Stomach (tissue), 9 donors: ENCODE results near the gene RANBP17. TPM values are rescaled to one million over a fixed set of nuclear protein-coding genes. Genes with fewer than 3 reads are reported as not detected.

ENCODE experiments used
- DNase-seq, 2 donors: peaks; one replicate each; pipeline versions ENCODE4 v3.0.0 to v3.0.0-alpha.2; 2013 to 2019
- H3K27ac ChIP-seq, 5 donors: fragments of 200-600 bp in 4 of 5; sonication (generic) in 4 of 5; one replicate each; pipeline ENCODE4 v1.5.1; 2013 to 2019; ENCODE audit warnings: mild to moderate bottlenecking in 1 of 5, moderate library complexity in 1 of 5
- H3K27me3 ChIP-seq, 3 donors: fragments of 200-600 bp; sonication (generic); one replicate each; pipeline ENCODE4 v1.5.1; 2017 to 2019; ENCODE audit warnings: mixed run types in 1 of 3
- H3K36me3 ChIP-seq, 4 donors: fragments of 200-600 bp; sonication (generic); 1 replicate in 3 of 4; 2 replicates in 1 of 4; pipeline ENCODE4 v1.5.1; 2016 to 2019
- H3K4me1 ChIP-seq, 4 donors: fragments of 200-600 bp; sonication (generic); one replicate each; pipeline ENCODE4 v1.5.1; 2016 to 2019
- H3K4me3 ChIP-seq, 4 donors: fragments of 200-600 bp; sonication (generic) in 3 of 4; one replicate each; pipeline ENCODE4 v1.5.1; 2016 to 2019; ENCODE audit warnings: mild to moderate bottlenecking in 1 of 4
- H3K9me3 ChIP-seq, 4 donors: fragments of 200-600 bp; sonication (generic); one replicate each; pipeline ENCODE4 v1.5.1; 2016 to 2019
- EP300 ChIP-seq: sonication (generic); formaldehyde crosslinking; IDR thresholded peaks from one replicate; pipeline ENCODE4 v1.6.1; 2017; ENCODE audit warnings: antibody characterized with exemption
- POLR2A ChIP-seq, 4 donors: fragments of 450-650 bp; IDR thresholded peaks; one replicate each; pipeline ENCODE4 v1.6.1; 2016; ENCODE audit warnings: antibody characterized with exemption in 4 of 4, control low read depth in 2 of 4, mild to moderate bottlenecking in 1 of 4, moderate library complexity in 1 of 4
- POLR2AphosphoS5 ChIP-seq, 3 donors: sonication (generic); formaldehyde crosslinking; IDR thresholded peaks; one replicate each; pipeline ENCODE4 v1.6.1; 2016; ENCODE audit warnings: antibody characterized with exemption in 3 of 3
- WGBS, 5 donors: extraction: QIAGEN DNeasy Blood & Tissue Kit in 3 of 5; methylation state at CpG; one replicate each; pipeline versions ENCODE4 v1.1.5 to v1.1.7; 2013 to 2018; 5-methylcytosine and 5-hydroxymethylcytosine counted together
- intact Hi-C: fragments of 100-400 bp; cut with DNase I; formaldehyde crosslinking; loops from one replicate; pipeline ENCODE4 v1.15.1; 2023; ENCODE audit warnings: low total_unique reads
- polyA plus RNA-seq, 3 donors: library from polyadenylated mRNA; stranded (reverse); fragments of 200-250 nt; gene quantifications; one replicate each; pipeline ENCODE4 v1.2.3, GENCODE V29; 2013
- total RNA-seq, 5 donors: library from RNA; depleted of rRNA; stranded (reverse); fragments of >200 nt; gene quantifications; one replicate each; pipeline versions ENCODE4 v1.1.0 to v1.2.3, GENCODE V29; 2014 to 2016
- TF ChIP-seq, protein P1 (sequence below), 7 experiments: fragments of 450-650 bp in 4 of 7; fragments of 200-600 bp in 3 of 7; sonication (generic) in 3 of 7; IDR thresholded peaks; one replicate each; pipeline ENCODE4 v1.5.1; 2016 to 2019; ENCODE audit warnings: antibody characterized with exemption in 7 of 7, control low read depth in 2 of 7, mild to moderate bottlenecking in 1 of 7
- donor health status: healthy with polysubstance abuse.
- donor health status: Bipolar disorder and iron deficiency.
- donor health status: healthy.

Gene RANBP17
- total and polyA plus RNA-seq, 8 donors = 1.4 to 75.6 (median 10.5) TPM

GRCh38 chr5:171093598-171093997, 231.8 kb downstream of the RANBP17 start:
- peaks cover 0 to 16% (median 0%) of the 10 kb centered on the region in 4 donors for H3K9me3 ChIP-seq
- H3K36me3 ChIP-seq = no peaks in the 10 kb centered on the region
- no peaks in the 10 kb centered on the region for H3K27me3 ChIP-seq
- intact Hi-C loops = no loop called here
- H3K4me1 ChIP-seq = no peaks in the 10 kb centered on the region
- TF ChIP-seq, protein P1, sequence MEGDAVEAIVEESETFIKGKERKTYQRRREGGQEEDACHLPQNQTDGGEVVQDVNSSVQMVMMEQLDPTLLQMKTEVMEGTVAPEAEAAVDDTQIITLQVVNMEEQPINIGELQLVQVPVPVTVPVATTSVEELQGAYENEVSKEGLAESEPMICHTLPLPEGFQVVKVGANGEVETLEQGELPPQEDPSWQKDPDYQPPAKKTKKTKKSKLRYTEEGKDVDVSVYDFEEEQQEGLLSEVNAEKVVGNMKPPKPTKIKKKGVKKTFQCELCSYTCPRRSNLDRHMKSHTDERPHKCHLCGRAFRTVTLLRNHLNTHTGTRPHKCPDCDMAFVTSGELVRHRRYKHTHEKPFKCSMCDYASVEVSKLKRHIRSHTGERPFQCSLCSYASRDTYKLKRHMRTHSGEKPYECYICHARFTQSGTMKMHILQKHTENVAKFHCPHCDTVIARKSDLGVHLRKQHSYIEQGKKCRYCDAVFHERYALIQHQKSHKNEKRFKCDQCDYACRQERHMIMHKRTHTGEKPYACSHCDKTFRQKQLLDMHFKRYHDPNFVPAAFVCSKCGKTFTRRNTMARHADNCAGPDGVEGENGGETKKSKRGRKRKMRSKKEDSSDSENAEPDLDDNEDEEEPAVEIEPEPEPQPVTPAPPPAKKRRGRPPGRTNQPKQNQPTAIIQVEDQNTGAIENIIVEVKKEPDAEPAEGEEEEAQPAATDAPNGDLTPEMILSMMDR (IDR thresholded peaks at IDR 0.05) = no peak
- TF ChIP-seq POLR2A (IDR thresholded peaks at IDR 0.05) = no peak
- TF ChIP-seq EP300 = no peak
- TF ChIP-seq POLR2AphosphoS5 (IDR thresholded peaks at IDR 0.05) = no peak
- H3K4me3 ChIP-seq = no peak overlapping the region
- DNase-seq = no peak
- no peak overlapping the region for H3K27ac ChIP-seq

DNA sequence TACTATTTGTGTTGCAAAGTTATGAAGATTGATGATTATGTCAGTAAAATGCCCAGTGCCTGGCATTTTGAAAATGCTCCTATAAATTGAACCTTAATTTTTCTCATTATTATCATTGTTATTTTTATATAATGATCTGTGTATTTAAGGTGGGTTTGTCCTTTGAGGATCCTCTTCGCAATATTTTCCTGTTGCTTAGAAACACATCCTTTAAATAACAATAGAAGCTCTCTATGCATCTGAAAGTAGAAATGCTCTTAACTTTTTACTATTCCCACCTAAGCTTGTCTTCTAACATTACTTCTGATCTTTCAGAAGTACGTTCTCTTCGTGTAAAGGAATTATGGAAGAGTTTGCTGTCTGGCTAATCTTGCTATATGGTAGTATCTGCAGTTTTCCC, 232.5 kb downstream of the RANBP17 start:
- TF ChIP-seq POLR2A (IDR thresholded peaks at IDR 0.05) = no peak
- TF ChIP-seq POLR2AphosphoS5 (IDR thresholded peaks at IDR 0.05) = no peak
- TF ChIP-seq EP300 = no peak
- TF ChIP-seq, protein P1 (IDR thresholded peaks at IDR 0.05) = no peak
- 79 to 88% (median 84%) methylated on average over 3 of the region's 3 CpGs for WGBS, 5 donors
- no peaks in the 10 kb centered on the region for H3K36me3 ChIP-seq
- H3K4me1 ChIP-seq = no peaks in the 10 kb centered on the region
- no peak overlapping the region for H3K4me3 ChIP-seq
- DNase-seq = no peak
- no peak overlapping the region for H3K27ac ChIP-seq
- peaks cover 0 to 16% (median 0%) of the 10 kb centered on the region in 4 donors for H3K9me3 ChIP-seq
- intact Hi-C loops = no loop called here
- H3K27me3 ChIP-seq = no peaks in the 10 kb centered on the region

GRCh38 chr5:171102877-171103610, 241.2 kb downstream of the RANBP17 start:
- TF ChIP-seq POLR2AphosphoS5 (IDR thresholded peaks at IDR 0.05) = no peak
- no peak for TF ChIP-seq EP300
- no peak for TF ChIP-seq POLR2A (IDR thresholded peaks at IDR 0.05)
- TF ChIP-seq, protein P1 (IDR thresholded peaks at IDR 0.05) = no peak
- intact Hi-C loops = no loop called here
- DNase-seq = no peak
- H3K9me3 ChIP-seq = peaks cover 0 to 4% (median 0%) of the 10 kb centered on the region in 4 donors
- H3K36me3 ChIP-seq = no peaks in the 10 kb centered on the region
- H3K4me1 ChIP-seq = no peaks in the 10 kb centered on the region
- H3K27me3 ChIP-seq = no peaks in the 10 kb centered on the region
- WGBS, 5 donors = 68 to 76% (median 75%) methylated on average over 8 to 11 of the region's 11 CpGs
- H3K4me3 ChIP-seq = no peak overlapping the region
- H3K27ac ChIP-seq = no peak overlapping the region

- 83 to 92% (median 90%) methylated on average over 4 of the region's 4 CpGs for WGBS, 5 donors
- Histone ChIP-seq H3K27ac (no peak overlapping the region), H3K36me3 (no peaks in the 10 kb centered on the region), H3K4me3 (no peak overlapping the region), H3K27me3 (no peaks in the 10 kb centered on the region), H3K9me3 (no peaks in the 10 kb centered on the region), H3K4me1 (no peaks in the 10 kb centered on the region)
- TF ChIP-seq POLR2AphosphoS5 (IDR thresholded peaks at IDR 0.05) (no peak), POLR2A (IDR thresholded peaks at IDR 0.05) (no peak), EP300 (no peak)
- TF ChIP-seq, protein P1 (IDR thresholded peaks at IDR 0.05) = no peak
- DNase-seq = no peak
- intact Hi-C loops = no loop called here
Observed at GRCh38 chr5:171107669-171108068, 245.9 kb downstream of the RANBP17 start.
